HG03442 (cell line): ENCODE results near the gene GABBR2.
"Not testable (repeated sequence)": the region's sequence is repeated elsewhere in the genome, so short reads cannot be mapped to it uniquely, and the experiment has no call there.

ENCODE experiments used
- ATAC-seq: cut with Tn5 transposase; IDR thresholded peaks from one replicate; pipeline ENCODE4 v1.9.1; 2021; ENCODE audit warnings: mild to moderate bottlenecking, moderate library complexity; ENCODE audit not compliant: unreplicated experiment

GABBR2 gene

DNA sequence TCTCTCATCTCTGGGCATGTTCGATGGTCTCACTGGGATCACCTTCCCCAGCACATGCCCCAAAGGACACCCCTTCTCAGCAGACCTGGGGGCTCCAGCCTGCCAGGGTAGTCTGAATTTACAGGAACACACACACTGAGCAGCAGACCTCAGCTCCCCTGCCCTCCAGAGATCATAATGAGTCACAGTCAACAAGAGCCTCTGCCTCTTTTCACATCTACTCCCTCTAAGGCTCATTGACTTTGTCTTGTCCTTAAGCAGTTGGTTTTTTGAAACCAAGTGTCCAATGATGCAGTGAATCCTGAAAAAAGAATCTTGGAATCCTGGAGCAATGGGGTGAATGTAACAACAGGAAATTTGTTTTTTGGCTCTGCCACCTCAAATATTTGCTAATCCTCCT is 20.8 kb downstream of the GABBR2 start:
- ATAC-seq: no peak

DNA sequence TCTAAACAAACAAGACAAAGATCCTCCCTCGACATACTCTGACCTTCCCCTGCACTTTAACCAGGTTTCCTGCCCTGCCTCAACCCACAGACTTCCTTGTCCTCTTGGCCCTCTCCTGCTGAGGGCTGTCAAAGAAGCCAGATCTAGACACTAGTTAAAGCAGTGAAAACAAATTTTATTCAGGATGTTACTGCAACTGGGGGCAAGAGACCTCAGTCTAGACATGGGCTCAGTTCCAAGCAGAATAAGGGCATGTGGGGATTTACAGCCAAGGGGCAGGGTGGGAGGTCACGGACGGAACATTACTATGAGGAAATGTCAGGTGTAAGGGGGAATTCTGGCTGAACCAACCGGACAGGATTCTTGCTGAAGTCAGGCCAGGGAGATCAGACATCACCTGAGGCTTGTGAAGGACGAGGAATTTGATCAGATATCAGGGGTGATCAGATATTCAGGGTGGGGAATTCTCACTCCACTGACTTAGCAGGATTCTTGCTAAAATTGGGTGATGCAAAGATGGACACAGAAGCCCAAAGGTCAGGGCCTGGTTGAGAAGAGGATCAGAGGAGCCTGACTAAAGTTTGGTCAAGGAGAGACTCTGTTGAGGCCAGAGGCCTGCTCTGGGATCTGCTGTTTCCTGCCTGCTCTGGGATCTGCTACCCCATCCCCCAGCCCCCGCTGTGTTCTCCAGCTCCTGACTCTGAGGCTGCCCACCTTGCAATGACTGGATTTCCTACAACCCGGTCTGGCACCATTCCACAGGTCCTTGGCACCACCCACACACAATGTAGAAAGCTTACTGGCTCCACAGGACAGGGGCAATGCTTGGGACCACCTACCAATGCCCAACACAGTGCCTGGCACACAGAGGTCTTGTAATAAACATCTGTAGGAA is 21.5 kb downstream of the GABBR2 start:
- ATAC-seq: no peak

DNA sequence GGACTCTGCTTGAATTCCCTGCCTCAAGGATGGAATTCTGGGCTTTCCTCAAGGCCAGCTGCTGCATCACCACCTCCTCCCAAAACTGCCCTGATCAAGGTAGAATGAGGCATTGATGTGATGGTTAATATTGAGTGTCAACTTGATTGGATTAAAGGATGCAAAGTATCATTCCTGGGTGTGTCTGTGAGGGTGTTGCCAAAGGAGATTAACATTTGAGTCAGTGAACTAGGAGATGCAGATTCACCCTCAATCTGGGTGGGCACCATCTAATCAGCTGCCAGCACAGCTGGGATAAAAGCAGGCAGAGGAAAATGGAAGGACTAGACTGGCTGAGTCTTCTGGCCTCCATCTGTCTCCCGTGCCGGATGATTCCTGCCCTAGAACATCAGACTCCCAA is 23.9 kb downstream of the GABBR2 start:
- not testable (repeated sequence) for ATAC-seq

DNA sequence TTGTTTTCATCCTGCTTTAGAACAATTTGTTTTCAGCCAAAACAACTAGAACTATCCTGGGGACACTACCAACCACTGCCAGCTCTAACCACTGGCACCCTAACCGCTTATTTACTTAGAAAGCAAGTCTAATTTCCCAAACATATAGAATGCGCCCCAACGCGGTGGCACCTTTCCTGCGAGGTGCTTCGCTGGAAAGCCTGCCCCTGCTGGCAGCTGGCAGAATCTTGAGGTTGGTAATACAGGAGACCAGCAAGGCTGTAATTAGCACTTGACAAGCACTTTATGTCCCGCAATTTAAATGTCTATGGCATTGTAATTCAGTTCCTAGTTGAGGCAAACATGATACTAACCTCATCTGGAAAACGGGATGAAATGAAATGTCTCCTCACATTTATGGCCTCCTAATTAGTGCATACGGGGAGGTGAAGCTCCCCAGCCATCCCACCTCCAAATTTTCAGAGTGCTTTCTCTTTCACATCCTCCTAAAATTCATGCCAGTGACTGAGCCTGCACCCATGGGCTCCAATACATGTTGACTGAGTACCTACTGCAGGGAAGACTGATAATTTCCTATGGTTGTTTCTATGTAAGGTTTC is 30.4 kb downstream of the GABBR2 start:
- ATAC-seq: no peak

DNA sequence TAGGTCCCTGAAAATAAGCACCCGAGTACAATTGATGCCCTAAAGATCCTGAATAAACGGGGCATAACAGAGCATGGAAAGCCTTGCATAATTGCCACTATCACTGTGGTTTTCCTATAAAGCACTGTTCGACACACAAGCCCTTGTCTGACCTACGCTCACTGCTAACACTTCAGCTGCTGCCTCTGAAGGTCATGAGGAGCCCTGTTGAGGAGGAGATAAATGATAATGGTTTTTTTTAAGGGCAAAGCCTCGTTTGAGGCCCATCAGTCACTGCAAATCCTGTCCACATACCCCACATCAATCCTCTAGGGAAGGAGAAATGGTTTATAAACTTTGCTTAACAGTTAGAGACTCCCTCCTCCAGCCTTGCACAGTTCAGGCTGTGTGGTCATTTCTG is 35.1 kb downstream of the GABBR2 start:
- ATAC-seq: no peak

DNA sequence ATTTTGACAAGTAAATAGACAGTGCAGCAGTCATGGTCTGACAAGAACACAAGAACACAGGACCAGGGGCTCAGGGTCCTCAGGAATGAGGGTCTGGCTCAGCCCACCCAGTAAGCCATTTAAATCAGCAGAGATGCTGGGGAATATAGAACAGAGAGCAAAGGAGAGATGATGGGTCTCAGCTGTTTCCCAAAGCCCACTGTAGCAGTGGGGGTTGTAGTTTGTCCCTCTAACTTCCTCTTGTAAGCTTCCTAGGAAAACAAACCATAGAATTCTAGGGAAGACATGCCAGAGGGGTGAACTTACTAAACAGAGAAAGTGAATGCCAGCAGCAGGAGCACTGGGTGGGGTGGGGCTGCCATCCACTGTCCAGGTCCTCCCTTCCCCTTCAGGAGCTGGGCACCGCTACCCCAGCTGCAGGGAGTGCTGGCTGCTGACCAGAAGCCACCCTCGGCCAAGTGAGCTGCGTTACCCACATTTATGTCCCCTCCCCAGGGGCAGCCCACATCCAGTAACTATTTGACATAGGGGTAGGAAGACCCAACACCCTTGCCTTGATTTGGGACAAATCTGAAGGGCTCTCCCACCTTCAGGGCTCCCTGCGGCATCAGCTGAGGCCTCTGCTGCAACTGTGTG is 41.6 kb downstream of the GABBR2 start:
- ATAC-seq: no peak

DNA sequence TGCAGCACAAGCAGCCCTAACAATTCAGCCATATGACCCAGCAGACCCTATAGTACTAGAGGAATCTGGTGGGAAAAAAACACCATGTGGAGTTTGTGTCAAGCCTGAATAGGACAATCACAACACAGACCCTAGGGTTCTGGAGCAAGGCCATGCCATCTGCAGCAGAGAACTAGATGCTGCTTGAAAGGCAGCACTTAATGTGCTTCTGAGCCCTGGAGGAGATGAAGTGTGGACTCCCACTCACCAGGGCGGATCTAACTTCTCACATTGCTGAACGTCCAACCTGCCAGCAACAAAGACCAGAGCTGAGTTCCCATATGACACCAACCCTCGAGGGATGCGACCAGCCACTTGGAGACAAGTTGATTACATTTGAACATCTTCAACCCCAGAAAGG is 43.2 kb downstream of the GABBR2 start:
- ATAC-seq: no peak

DNA sequence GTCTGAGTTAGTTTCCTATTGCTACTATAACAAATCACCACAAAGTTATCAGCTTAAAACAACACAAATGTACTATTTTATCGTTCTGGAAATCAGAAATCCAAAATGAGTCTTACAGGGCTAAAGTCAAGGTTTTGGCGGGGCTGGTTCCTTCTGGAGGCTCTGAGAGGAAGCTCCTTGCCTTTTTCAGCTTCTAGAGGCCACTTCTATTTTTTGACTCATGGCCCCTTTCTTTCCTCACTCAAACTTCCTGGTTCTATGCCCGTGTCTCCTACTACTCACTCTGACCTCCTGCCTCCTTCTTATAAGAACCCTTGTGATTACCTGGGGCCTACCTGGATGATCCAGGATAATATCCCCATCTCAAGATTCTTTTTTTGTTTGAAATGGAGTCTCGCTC is 48.2 kb downstream of the GABBR2 start:
- no peak for ATAC-seq

DNA sequence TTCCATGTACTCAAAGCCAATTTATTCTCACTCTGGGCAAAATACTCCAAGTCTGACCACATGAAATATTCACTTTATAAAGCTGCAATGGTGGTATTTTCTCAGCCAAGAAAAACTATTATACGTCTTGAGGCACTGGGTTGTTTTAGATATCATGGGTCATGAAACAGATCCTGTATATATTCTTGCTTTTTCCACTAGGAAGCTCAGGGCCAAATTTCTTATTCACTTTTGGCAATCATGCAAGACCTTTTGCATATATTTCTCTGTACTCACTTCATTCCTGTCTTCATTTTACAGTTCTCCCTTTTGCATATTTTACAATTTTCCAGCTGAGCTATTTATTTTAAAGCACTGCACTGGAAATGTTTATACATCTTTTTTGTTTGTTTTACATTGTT is 49.8 kb downstream of the GABBR2 start:
- no peak for ATAC-seq

DNA sequence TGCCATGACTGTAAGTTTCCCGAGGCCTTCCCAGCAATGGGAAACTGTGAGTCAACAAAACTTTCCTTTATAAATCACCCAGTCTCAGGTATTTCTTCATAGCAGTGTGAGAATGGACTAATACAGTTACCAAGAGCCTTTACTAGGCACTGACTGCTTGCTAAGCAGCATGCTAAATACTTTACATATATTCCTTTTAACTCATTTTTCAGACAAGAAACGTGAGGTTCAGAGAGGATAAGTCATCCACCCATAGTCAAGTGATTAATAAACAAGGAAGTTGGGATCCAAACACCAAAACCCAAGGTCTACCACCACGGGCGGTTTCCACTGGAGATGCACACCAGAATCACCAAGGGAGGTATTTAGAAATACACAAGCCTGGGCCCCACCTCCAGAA is 50.8 kb downstream of the GABBR2 start:
- ATAC-seq: no peak

DNA sequence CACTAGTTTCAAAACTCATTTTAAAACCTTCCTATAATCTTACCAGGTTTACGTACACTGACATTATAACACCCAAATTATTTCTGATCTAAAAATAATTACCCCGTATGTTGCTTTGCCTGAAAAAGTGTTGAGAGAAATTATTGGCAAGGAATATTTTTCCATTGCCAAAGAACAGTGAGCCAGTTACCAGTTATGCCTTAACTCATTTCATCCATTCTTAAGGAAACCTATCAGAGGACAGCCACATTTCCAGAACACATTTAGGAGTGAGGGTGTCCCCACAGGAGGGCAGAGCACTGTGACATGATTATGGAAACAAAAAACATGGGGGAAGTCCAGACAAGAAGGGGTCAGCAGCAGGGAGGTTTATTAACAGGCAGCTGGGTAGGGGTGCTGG is 52.2 kb downstream of the GABBR2 start:
- no peak for ATAC-seq

DNA sequence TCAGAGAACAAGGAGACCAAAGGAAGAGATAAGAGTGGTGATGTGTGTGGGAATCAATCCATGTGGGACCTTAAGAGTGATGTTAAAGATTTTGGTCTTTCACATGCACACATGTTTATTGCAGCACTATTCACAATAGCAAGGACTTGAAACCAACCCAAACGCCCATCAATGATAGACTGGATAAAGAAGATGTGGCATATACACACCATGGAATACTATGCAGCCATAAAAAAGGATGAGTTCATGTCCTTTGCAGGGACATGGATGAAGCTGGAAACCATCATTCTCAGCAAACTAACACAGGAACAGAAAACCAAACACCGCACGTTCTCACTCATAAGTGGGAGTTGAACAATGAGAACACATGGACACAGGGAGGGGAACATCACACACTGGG is 53.3 kb downstream of the GABBR2 start:
- not testable (repeated sequence) for ATAC-seq

DNA sequence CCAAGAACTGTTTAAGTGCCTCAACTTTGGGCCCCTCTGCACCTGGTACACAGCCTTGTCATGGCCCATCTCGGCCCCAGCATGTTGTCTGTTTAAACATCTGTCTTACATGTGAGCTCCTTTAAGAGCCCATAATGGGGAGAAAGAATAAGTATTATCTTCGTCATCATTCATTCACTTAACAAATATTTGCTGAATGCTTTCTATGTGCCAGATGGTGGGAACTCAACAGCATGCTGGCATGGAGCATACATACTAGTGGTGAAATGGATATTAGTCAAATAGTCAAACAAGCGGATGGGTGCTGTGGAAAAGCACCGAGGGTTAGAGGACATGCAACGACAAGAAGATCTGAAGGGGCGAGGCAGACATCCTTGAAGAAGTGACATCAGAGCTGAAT is 54.5 kb downstream of the GABBR2 start:
- no peak for ATAC-seq

DNA sequence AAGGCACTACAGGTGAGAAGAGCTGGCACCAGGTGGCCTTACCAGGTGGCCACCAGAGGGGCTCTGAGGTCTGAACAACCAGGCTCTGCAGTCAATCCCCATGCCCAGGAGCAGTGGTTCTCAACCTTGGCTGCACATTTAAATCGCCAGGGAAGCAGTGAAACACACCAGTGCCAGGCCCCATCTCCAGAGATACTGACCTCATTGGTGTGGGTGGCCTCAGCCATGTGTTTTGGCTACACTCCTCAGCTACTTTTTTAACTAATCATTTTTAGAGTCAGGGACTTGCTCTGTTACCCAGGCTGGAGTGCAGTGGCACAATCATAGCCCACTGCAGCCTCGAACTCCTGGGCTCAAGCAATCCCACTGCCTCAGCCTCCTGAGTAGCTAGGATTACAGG is 56.0 kb downstream of the GABBR2 start:
- no peak for ATAC-seq

DNA sequence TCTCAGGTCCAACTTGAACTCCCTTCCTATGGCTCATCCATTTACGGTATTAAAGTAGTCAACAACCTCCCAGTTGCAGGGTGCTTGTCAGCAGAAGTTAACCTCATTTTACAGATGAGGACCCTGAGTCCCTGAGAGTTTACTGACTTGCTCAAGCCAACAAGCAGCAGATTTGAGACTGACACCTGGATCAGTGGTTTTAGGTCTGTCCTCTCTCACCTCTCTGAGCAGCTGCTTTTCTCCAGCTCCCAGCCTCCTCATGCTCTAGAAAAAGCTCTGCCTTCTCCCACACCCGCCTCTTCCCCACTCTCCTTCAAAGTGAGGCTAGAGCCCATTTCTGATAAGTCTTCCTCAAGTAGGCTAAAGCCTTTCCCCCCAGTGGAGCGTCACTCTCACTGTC is 56.4 kb downstream of the GABBR2 start:
- ATAC-seq: no peak

DNA sequence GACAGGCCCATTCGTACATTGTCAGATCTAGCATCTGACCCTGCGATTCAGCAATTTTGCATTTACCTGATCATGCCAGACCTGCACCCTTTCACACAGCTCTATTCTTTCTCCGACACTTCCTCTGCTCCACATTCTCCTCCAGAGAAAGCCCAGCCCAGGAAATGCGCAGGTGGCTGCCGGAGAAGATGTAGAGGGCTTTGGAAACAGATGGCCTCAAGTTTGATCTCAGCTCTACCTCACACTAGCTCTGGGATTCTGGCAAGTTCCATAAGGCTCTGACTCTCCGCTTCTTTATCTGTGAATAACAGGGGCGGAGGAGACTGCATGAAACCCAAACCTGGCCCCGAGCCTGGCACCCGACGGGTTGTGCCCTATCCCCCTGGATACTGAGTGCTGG is 61.5 kb downstream of the GABBR2 start:
- ATAC-seq: no peak

DNA sequence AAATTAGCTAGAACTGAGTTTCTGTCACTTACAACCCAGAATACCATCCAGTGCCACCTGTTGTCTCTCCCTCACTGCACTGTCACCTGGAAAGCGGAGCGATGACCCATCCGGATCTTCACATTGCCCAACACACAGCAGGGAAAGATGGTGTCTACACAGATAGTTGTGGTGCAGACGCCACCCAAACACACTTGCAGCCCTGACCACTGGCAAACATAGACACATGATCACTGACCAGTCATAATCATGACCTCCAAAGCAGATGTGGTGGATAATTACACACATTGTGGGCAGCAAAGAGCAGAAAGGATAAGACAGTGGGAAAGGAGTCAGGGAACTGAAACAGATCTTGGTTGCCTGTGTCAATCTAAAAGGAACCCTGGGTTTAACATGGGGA is 64.7 kb downstream of the GABBR2 start:
- no peak for ATAC-seq

DNA sequence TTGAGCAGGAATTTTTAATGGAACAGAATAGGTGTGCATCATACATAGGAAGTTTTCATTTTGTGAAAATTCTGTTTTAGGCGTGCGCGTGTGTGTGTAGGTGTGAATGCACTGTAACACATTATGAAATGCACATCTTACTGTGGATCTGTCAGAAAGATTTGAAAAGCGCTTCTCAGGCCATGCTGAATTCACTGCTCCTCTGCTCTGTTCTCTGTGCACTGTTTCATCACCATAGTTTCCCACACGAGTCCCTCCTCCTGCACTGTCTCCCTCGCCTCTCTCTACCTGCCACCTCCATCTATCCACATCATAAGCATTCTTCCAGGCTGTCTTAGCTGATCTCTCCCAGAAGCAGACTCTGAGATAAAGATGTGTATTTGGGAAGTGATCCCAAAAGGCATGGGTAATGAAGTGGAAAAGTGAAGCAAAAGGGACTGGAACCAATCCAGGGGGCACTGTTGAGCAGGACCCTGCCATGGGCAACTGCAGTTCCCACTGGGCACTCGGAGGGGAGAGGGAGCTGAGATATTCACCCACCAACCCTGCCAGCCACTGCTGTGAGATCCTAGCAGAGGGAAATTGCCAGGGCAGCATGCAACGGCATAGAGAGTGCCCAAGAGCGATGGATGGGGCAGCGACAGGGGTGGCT is 65.9 kb downstream of the GABBR2 start:
- ATAC-seq: no peak

DNA sequence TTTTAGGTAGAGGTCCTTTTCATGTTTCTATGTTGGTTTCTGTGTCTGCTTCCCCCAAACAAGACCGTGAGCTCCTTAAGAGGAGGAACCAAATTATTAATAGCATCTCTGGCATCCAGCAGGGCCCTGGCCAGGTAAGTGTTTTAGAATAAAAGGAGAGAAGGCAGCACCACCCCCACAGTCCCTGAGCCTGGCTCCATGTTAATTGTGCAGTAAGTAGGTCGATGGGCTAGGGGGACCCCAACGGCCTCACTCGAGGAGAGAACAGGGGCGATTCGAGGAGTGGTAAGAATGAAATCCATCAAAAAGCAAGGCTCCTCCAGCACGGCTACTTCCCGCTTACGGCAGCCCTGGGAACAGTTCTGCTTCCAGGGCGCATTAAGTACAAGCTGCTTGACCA is 67.0 kb downstream of the GABBR2 start:
- no peak for ATAC-seq

DNA sequence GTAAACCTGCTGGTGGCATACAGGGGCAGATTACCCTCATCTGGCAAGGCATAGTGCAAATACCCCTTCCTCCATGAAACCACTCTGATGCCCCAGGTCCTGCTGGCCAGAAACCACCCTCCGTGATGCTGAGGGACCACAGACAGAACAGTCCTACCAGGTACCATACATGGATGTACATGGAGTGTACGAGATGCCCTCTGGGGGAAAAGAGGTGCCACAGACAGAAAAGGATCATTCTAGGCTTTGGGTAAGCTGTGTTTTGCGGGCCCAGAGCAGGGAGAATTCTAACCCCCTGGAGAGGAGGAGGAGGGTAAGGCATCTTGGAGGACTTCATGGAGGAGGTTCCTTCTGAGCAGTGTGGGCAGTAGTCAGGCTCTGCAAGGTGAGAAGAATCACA is 68.3 kb downstream of the GABBR2 start:
- ATAC-seq: no peak

DNA sequence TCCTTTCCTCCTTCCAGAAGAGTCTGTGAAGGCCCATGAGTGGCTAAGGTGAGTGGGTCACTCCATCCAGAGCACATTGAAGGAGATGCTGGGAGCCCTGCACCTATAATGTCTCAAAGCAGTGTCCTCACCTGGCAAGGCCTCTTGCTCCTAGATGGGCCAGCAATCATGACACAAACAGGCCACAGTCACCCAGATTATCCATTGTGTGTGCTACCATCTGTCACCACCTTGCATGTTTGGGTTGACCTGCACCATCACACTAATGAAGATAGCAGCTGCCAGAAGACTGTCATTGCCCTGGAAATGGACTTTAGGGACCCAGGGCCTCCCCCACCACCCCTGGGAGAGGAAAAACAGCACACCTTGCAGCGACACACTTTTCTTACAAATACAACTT is 69.6 kb downstream of the GABBR2 start:
- no peak for ATAC-seq

DNA sequence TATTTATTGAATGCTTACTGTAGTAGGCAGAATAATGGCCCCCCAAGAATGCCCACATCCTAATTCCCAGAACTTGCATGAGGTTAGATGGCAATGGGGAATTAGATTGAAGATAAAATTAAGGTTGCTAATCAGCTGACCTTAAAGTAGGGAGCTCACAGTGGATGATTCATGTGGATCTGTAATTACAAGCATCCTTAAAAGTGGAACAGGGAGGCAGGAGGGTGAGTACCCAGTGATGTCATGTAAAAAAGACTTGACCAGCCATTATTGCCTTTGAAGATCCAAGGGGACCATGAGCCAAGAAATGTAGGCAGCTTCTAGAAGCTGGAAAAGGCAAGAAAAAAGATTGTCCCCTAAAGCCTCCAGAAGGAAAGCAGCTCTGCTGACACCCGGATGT is 71.4 kb downstream of the GABBR2 start:
- no peak for ATAC-seq
